NT2/D1 (cell line): ENCODE results near the gene SEMA3A.
"Not testable (repeated sequence)": the region's sequence is repeated elsewhere in the genome, so short reads cannot be mapped to it uniquely, and the experiment has no call there.

Experiments
- DNase-seq: peaks from one replicate; pipeline ENCODE4 v3.0.0-alpha.2; 2011; ENCODE audit warnings: low read depth, low spot score
- H3K27me3 ChIP-seq: 2 replicates; pipeline ENCODE4 v1.6.0; 2011; ENCODE audit warnings: mild to moderate bottlenecking; ENCODE audit not compliant: insufficient read length, insufficient read depth
- H3K36me3 ChIP-seq: 2 replicates; pipeline ENCODE4 v1.6.1; 2011; ENCODE audit warnings: mild to moderate bottlenecking, low read length, mixed read lengths; ENCODE audit not compliant: insufficient read depth, insufficient read length
- H3K4me1 ChIP-seq: 2 replicates; pipeline ENCODE4 v1.5.1; 2011; ENCODE audit not compliant: insufficient read depth, insufficient read length
- H3K4me3 ChIP-seq: 2 replicates; pipeline ENCODE4 v1.5.1; 2011; ENCODE audit warnings: low read depth; ENCODE audit not compliant: insufficient read length
- H3K9ac ChIP-seq: 2 replicates; pipeline ENCODE4 v1.6.0; 2011; ENCODE audit warnings: low read depth; ENCODE audit not compliant: insufficient read length
- H3K9me3 ChIP-seq: 2 replicates; pipeline ENCODE4 v1.5.1; 2011; ENCODE audit warnings: mild to moderate bottlenecking, low read length; ENCODE audit not compliant: insufficient read depth
- SUZ12 ChIP-seq: IDR thresholded peaks from 2 replicates; pipeline ENCODE4 v1.6.1; 2011; ENCODE audit not compliant: insufficient read length, insufficient read depth; ENCODE audit errors: extremely low read depth
- YY1 ChIP-seq: IDR thresholded peaks from 2 replicates; pipeline ENCODE4 v1.6.1; 2011; ENCODE audit not compliant: insufficient read length, insufficient read depth
- ZNF274 ChIP-seq: IDR thresholded peaks from 2 replicates; pipeline ENCODE4 v1.6.1; 2011; ENCODE audit warnings: mild to moderate bottlenecking, low read depth, low read length

Gene SEMA3A

GRCh38 chr7:84152995-84153394 lies 41.6 kb downstream of the SEMA3A start:
- no peak for DNase-seq
- no peak overlapping the region for H3K9ac ChIP-seq
- no peaks in the 10 kb centered on the region for H3K4me1 ChIP-seq
- no peaks in the 10 kb centered on the region for H3K9me3 ChIP-seq
- no peak overlapping the region for H3K4me3 ChIP-seq
- no peaks in the 10 kb centered on the region for H3K36me3 ChIP-seq
- no peak for TF ChIP-seq SUZ12
- no peaks in the 10 kb centered on the region for H3K27me3 ChIP-seq

GRCh38 chr7:84150370-84150769 lies 44.2 kb downstream of the SEMA3A start:
- H3K9ac ChIP-seq, H3K4me1 ChIP-seq, H3K27me3 ChIP-seq, H3K36me3 ChIP-seq, H3K9me3 ChIP-seq, DNase-seq: not testable (repeated sequence)
- H3K4me3 ChIP-seq, result peak overlapping the region; percentile 34

- no peak for TF ChIP-seq ZNF274
- no peak for TF ChIP-seq YY1
- no peak for TF ChIP-seq SUZ12
- Histone ChIP-seq H3K4me3 (no peak overlapping the region), H3K36me3 (no peaks in the 10 kb centered on the region), H3K9ac (no peak overlapping the region), H3K27me3 (no peaks in the 10 kb centered on the region), H3K9me3 (no peaks in the 10 kb centered on the region), H3K4me1 (peaks cover 2% of the 10 kb centered on the region)
- DNase-seq, result no peak
Observed at GRCh38 chr7:84149573-84149972, 45.0 kb downstream of the SEMA3A start.

- TF ChIP-seq YY1 (no peak), SUZ12 (no peak), ZNF274 (no peak)
- H3K9ac ChIP-seq, result no peak overlapping the region
- H3K4me3 ChIP-seq, result no peak overlapping the region
- 0 out of 2 replicates have a peak, but pooled peaks cover 4% of the 10 kb centered on the region for H3K9me3 ChIP-seq
- H3K27me3 ChIP-seq, result no peaks in the 10 kb centered on the region
- H3K36me3 ChIP-seq, result no peaks in the 10 kb centered on the region
- H3K4me1 ChIP-seq, result peaks cover 2% of the 10 kb centered on the region
- no peak for DNase-seq
Observed at GRCh38 chr7:84145892-84146291, 48.7 kb downstream of the SEMA3A start.

GRCh38 chr7:84144935-84145334 lies 49.7 kb downstream of the SEMA3A start:
- TF ChIP-seq SUZ12 (no peak), ZNF274 (no peak), YY1 (no peak)
- Histone ChIP-seq H3K4me1 (peaks cover 2% of the 10 kb centered on the region), H3K4me3 (no peak overlapping the region), H3K9me3 (0 out of 2 replicates have a peak, but pooled peaks cover 4% of the 10 kb centered on the region), H3K36me3 (no peaks in the 10 kb centered on the region), H3K9ac (no peak overlapping the region), H3K27me3 (no peaks in the 10 kb centered on the region)
- DNase-seq, result no peak

- 0 out of 2 replicates have a peak, but pooled peaks cover 4% of the 10 kb centered on the region for H3K9me3 ChIP-seq
- H3K4me1 ChIP-seq, result peaks cover 2% of the 10 kb centered on the region
- H3K36me3 ChIP-seq, result no peaks in the 10 kb centered on the region
- no peak for TF ChIP-seq SUZ12
- no peak overlapping the region for H3K9ac ChIP-seq
- H3K27me3 ChIP-seq, result no peaks in the 10 kb centered on the region
- DNase-seq, result no peak
- H3K4me3 ChIP-seq, result no peak overlapping the region
Observed at GRCh38 chr7:84144480-84144879, 50.1 kb downstream of the SEMA3A start.

GRCh38 chr7:84142726-84143125 lies 51.9 kb downstream of the SEMA3A start:
- no peak for TF ChIP-seq SUZ12
- 0 out of 2 replicates have a peak, but pooled peaks cover 4% of the 10 kb centered on the region for H3K9me3 ChIP-seq
- H3K27me3 ChIP-seq, result no peaks in the 10 kb centered on the region
- H3K4me3 ChIP-seq, result no peak overlapping the region
- peaks cover 2% of the 10 kb centered on the region for H3K4me1 ChIP-seq
- DNase-seq, result no peak
- no peak overlapping the region for H3K9ac ChIP-seq
- H3K36me3 ChIP-seq, result no peaks in the 10 kb centered on the region

GRCh38 chr7:84139986-84140729 lies 54.4 kb downstream of the SEMA3A start:
- no peaks in the 10 kb centered on the region for H3K27me3 ChIP-seq
- no peak overlapping the region for H3K9ac ChIP-seq
- no peaks in the 10 kb centered on the region for H3K36me3 ChIP-seq
- H3K9me3 ChIP-seq, result 0 out of 2 replicates have a peak, but pooled peaks cover 4% of the 10 kb centered on the region
- DNase-seq, result no peak
- H3K4me3 ChIP-seq, result no peak overlapping the region
- TF ChIP-seq YY1, result no peak
- TF ChIP-seq SUZ12, result no peak
- no peak for TF ChIP-seq ZNF274
- peaks cover 2% of the 10 kb centered on the region for H3K4me1 ChIP-seq
